Stimulated activated CD8-positive, alpha-beta memory T cell treated with anti-CD3 and anti-CD28 coated beads, Interleukin-7, amount 100 ng/mL, for 4 hours (primary cell): ENCODE data around the gene TJP1.
"Not testable (repeated sequence)": the region's sequence is repeated elsewhere in the genome, so short reads cannot be mapped to it uniquely, and the experiment has no call there.

ENCODE experiments used
- DNase-seq, 2 donors: peaks; one replicate each; pipeline ENCODE4 v3.0.0-alpha.2; 2020; ENCODE audit warnings: low read depth in 2 of 2

Gene TJP1

GRCh38 chr15:29753506-29753905 lies 68.8 kb downstream of the TJP1 start:
- DNase-seq: no peak

DNA sequence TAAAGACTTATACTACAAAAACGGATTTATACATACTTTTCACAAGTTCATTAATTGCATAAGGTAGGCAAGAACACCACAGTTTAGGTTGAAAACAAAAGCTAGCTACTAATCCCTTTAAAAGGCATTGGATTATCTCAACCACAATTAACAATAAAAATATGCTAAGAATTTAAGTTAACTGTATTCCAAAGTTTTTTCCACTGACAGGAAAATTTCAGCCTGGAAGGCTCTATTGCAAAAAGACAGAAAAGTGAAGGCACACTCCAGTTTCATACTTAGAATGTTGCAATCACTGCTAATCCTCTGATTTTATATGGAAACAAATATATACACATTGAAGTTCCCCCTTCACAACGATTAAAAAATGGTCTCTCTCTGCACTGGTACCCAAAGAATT lies 71.5 kb downstream of the TJP1 start:
- DNase-seq: no peak

GRCh38 chr15:29749365-29750086 lies 72.7 kb downstream of the TJP1 start:
- no peak for DNase-seq

GRCh38 chr15:29747837-29748417 lies 74.3 kb downstream of the TJP1 start:
- no peak for DNase-seq

- DNase-seq: no peak
These were observed 78.8 kb downstream of the TJP1 start for GRCh38 chr15:29743475-29743874.

DNA sequence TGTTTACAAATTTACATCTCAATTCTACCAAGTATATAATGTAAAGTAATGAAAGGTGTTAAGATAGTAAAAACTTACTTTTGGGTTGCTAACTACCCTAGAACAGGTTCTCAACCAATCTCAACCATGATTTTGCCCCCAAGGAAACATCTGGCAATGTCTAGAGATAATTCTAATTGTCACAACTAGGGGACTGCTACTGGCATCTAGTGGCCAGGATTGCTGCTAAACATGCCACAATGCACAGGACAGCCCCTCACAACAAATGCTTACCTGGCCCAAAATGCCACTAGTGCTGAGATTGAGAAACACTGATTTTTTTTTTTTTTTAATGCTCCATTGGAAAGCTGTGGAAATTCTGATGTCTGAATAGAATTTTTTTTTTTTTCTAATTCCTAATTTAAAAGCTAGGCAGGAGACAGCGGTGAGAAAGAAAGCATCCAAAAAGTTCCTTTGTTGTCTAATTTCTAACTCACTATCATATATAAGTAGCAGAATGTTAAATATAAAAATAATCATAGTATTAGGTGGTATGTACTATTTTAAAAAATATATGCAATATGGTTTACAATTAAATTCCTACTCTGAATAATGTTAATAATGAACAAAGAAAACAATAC lies 81.5 kb downstream of the TJP1 start:
- no peak for DNase-seq

DNA sequence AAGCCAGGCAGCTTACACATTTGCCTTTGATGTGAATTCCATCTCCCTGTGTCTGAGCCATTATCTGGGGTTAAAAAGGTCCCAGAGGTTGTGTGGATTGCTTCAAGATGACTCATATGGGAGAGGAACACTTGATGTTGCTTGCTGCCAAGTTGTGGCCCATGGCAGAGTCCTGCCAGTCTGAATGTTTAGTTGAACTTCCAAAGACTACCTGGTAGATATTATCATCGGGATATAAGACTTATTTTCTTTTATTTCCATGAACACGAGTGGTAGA lies 85.6 kb downstream of the TJP1 start:
- DNase-seq: no peak

- DNase-seq: no peak
These were observed 86.1 kb downstream of the TJP1 start for GRCh38 chr15:29736012-29736743.

GRCh38 chr15:29734917-29735572 lies 87.2 kb downstream of the TJP1 start:
- no peak for DNase-seq

- no peak for DNase-seq
These were observed 90.4 kb downstream of the TJP1 start for GRCh38 chr15:29731865-29732264.

DNA sequence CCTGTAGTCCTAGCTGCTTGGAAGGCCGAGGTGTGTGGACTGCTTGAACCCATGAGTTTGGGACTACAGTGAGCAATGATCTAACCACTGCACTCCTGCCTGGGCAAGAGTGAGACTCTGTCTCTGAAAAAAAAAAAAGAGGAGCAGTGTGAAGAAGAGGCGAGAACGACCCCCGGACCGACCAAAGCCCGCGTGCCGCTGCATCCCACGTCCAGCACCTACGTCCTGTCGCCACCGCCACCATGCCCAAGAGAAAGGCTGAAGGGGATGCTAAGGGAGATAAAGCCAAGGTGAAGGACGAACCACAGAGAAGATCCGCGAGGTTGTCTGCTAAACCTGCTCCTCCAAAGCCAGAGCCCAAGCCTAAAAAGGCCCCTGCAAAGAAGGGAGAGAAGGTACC lies 91.8 kb downstream of the TJP1 start:
- not testable (repeated sequence) for DNase-seq

DNA sequence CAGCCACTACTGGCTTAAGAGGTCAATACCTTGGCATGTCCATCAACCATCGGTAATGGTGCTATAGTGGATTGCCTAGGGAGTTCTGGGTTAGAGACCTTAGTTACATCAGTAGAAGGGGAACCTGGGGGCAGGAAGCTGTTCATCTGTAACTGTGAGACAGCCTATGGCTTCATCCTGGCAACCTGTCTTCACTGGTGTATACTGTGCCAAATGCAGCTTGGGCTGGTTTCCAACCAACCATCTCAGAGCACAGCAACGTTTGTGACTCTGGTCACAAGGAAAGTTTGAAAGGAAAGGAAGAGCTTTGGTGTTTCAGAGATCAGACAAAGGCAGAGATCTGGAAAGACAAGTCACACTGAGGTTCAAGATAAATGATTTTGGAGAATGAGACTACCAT lies 93.8 kb downstream of the TJP1 start:
- DNase-seq: no peak

GRCh38 chr15:29727871-29728270 lies 94.4 kb downstream of the TJP1 start:
- no peak for DNase-seq

DNA sequence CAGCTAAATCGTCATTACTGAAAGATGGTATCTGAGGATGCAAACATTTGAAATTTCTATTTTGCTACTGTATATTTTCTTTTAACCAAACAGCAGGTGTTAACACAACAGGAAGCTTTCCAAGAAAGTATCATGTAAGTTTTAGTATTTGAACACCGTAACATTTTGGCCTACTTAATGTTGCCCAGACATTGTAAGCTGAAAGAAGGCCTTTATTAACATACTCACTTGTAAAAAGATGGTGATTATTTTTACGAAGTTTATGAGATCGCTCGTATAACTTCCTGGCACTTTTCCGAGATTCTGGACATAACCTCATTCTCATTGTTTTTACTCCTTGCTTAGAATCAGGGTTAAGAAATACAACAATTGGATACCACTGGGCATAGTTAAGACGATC lies 95.7 kb downstream of the TJP1 start:
- no peak for DNase-seq

GRCh38 chr15:29724026-29724425 lies 98.2 kb downstream of the TJP1 start:
- no peak for DNase-seq

DNA sequence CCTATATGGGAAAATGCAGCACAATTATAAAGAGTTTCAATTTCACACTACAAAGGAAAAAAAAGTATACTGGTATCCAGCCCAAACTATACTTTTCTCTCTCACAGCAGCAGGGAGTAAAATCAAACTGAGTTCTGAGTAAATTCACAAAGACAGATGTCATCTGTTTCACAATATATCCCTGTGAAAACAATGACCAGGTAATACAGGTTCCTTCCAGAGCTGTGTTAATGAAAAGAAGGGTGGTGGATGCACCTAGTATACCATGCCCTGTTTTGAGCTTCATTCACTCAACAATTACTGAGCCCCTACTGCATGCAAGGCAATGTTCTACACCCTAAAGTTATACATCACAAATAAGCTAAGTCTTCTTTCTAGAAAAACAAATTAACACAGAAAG lies 108.5 kb downstream of the TJP1 start:
- DNase-seq: no peak

- no peak for DNase-seq
These were observed 110.0 kb downstream of the TJP1 start for GRCh38 chr15:29712149-29712885.

GRCh38 chr15:29711531-29711930 lies 110.7 kb downstream of the TJP1 start:
- no peak for DNase-seq

- DNase-seq: no peak
These were observed 113.7 kb downstream of the TJP1 start for GRCh38 chr15:29708519-29708918.

DNA sequence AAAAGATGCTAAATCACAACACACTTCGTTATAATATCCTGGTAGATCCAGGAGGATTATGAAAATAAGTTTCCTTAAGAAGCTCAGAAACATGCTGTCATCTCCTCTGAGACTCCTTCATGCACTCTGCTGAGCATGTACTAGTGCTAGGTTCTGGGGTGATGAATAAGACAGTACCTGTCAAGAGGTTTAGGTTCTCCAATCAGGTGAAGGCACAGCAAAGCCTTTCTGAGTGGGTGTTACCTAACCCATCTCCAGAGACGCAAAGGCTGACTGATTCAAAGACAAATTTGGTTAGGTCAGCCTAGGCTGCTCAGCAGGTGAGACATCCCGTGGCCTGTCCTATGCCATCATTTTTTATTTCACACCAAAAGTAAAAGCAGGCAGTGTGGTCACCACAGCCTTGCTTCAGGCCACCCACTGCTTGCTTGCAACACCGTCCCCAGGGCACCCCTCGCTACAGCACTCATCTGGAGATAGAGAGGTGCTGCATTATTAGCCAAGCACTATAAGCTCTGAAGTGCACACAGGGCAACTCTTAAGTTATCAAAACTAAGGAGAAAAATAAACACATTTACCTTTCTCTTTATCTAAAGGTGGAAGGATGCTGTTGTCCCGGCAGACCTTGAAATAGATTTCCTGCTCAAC lies 117.2 kb downstream of the TJP1 start:
- DNase-seq: no peak

DNA sequence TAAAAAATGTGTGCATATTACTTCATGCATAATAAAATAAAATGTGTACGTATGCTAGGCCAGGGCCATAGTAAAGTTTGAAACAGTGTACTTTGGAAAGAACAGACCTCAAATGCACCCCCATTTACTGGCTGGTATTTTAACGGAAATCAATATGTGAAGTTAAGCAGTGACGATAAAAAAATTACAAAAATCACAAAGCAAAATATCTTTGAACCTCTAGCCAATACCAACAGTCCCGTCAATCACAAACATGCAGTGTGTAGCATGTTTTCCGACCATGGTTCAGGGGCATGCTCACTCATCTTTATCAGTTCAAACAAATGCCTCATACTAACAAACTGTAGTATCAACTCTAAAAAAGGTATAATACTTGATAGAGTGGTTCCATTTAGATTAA lies 121.1 kb downstream of the TJP1 start:
- no peak for DNase-seq
